GM20431 (cell line): Measurements from ENCODE around the gene CORO1C.
"Not testable (repeated sequence)": the region's sequence is repeated elsewhere in the genome, so short reads cannot be mapped to it uniquely, and the experiment has no call there.

Experiments
- in situ Hi-C: fragments of 300-500 bp; cut with MseI, MboI; formaldehyde crosslinking; loops from one replicate; pipeline ENCODE4 v1.15.0; 2020; ENCODE audit warnings: low sequenced_read_pairs; ENCODE audit not compliant: unreplicated experiment

CORO1C gene

GRCh38 chr12:108756421-108756820 lies 25.1 kb upstream of the CORO1C start:
- in situ Hi-C loops, result no loop called here

- in situ Hi-C loops, result no loop called here
Measured at GRCh38 chr12:108755481-108755880, 24.2 kb upstream of the CORO1C start.

- in situ Hi-C loops, result no loop called here
Measured at GRCh38 chr12:108753976-108754375, 22.7 kb upstream of the CORO1C start.

- in situ Hi-C loops, result no loop called here
Measured at GRCh38 chr12:108752387-108752786, 21.1 kb upstream of the CORO1C start.

- in situ Hi-C loops, result no loop called here
Measured at GRCh38 chr12:108751821-108752220, 20.5 kb upstream of the CORO1C start.

- in situ Hi-C loops, result not testable (repeated sequence)
Measured at GRCh38 chr12:108751003-108751402, 19.7 kb upstream of the CORO1C start.

GRCh38 chr12:108750526-108750925 lies 19.2 kb upstream of the CORO1C start:
- in situ Hi-C loops, result no loop called here

GRCh38 chr12:108747563-108747962 lies 16.2 kb upstream of the CORO1C start:
- in situ Hi-C loops, result no loop called here

- in situ Hi-C loops, result no loop called here
Measured at GRCh38 chr12:108745641-108746040, 14.3 kb upstream of the CORO1C start.

GRCh38 chr12:108744021-108744897 lies 12.9 kb upstream of the CORO1C start:
- in situ Hi-C loops, result no loop called here

GRCh38 chr12:108738170-108738569 lies 6.9 kb upstream of the CORO1C start:
- in situ Hi-C loops, result no loop called here

GRCh38 chr12:108735855-108736254 lies 4.5 kb upstream of the CORO1C start:
- in situ Hi-C loops, result no loop called here

GRCh38 chr12:108734200-108734906 lies 3.0 kb upstream of the CORO1C start:
- in situ Hi-C loops, result no loop called here

- in situ Hi-C loops, result not testable (repeated sequence)
Measured at GRCh38 chr12:108733230-108733531, 1.9 kb upstream of the CORO1C start.

- in situ Hi-C loops, result no loop called here
Measured at GRCh38 chr12:108732489-108733229, 1.3 kb upstream of the CORO1C start.

- in situ Hi-C loops, result no loop called here
Measured at GRCh38 chr12:108731866-108732461, 646 bp upstream of the CORO1C start.

GRCh38 chr12:108730365-108731104 lies 783 bp downstream of the CORO1C start:
- in situ Hi-C loops, result no loop called here

- in situ Hi-C loops, result no loop called here
Measured at GRCh38 chr12:108729612-108730364, 1.5 kb downstream of the CORO1C start.
